PC-3 (cell line): ENCODE measurements around the gene TNFSF10.

Source experiments
- EZH2 ChIP-seq: fragments of 300-600 bp; sonication (generic); IDR thresholded peaks from one replicate; pipeline ENCODE4 v1.6.1; 2017; ENCODE audit warnings: antibody characterized with exemption, mild to moderate bottlenecking, low read length; ENCODE audit not compliant: unreplicated experiment
- TF ChIP-seq, protein P1 (sequence below): fragments of 300-600 bp; sonication (generic); conservative IDR thresholded peaks from 2 replicates; pipeline ENCODE4 v1.5.1; 2017; ENCODE audit warnings: antibody characterized with exemption, low read depth, mild to moderate bottlenecking, low read length

DNA sequence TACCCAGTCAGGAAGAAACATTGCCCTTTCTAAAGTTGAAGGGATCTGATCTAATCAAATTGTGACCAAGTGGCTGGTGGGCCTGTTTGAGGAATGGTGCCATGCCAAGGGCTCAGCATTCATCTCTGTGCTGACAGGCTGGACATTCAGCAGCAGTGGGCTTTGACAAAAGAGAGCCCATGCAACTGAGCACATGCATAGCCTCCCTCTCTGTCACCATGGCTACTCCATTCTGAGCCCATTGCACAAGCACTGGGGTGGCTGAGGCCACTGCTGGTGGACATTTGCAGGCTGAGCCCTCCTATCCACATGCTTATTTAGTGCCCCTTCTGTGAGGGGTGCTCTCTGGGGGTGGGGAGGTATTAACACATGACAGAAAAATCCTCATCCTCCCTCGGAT lies 28.6 kb upstream of the TNFSF10 start:
- no peak for TF ChIP-seq EZH2
- TF ChIP-seq, protein P1, sequence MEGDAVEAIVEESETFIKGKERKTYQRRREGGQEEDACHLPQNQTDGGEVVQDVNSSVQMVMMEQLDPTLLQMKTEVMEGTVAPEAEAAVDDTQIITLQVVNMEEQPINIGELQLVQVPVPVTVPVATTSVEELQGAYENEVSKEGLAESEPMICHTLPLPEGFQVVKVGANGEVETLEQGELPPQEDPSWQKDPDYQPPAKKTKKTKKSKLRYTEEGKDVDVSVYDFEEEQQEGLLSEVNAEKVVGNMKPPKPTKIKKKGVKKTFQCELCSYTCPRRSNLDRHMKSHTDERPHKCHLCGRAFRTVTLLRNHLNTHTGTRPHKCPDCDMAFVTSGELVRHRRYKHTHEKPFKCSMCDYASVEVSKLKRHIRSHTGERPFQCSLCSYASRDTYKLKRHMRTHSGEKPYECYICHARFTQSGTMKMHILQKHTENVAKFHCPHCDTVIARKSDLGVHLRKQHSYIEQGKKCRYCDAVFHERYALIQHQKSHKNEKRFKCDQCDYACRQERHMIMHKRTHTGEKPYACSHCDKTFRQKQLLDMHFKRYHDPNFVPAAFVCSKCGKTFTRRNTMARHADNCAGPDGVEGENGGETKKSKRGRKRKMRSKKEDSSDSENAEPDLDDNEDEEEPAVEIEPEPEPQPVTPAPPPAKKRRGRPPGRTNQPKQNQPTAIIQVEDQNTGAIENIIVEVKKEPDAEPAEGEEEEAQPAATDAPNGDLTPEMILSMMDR, result no peak
